Loucy (cell line): Measurements from ENCODE around the gene GPR146.

ENCODE experiments used
- CTCF ChIP-seq: fragments of 200-600 bp; sonication (generic); conservative IDR thresholded peaks from 2 replicates; pipeline ENCODE4 v1.5.1; 2014; ENCODE audit warnings: mild to moderate bottlenecking, antibody characterized with exemption, low read length
- EZH2phosphoT487 ChIP-seq: fragments of 200-600 bp; IDR thresholded peaks from 2 replicates; pipeline ENCODE4 v1.6.1; 2018; ENCODE audit warnings: antibody characterized with exemption, mild to moderate bottlenecking, moderate library complexity, borderline replicate concordance

- TF ChIP-seq EZH2phosphoT487 (no peak), CTCF (no peak)
These were observed 59.6 kb downstream of the GPR146 start for GRCh38 chr7:1103789-1104515.
